Keratinocyte (primary cell): ENCODE results near the gene HEATR9.

Source experiments
- EZH2 ChIP-seq: IDR thresholded peaks from one replicate; pipeline ENCODE4 v1.6.1; 2012; ENCODE audit warnings: inconsistent platforms, mild to moderate bottlenecking, low read length, moderate library complexity
- TF ChIP-seq, protein P1 (sequence below), 3 experiments: IDR thresholded peaks in 1 of 3; conservative IDR thresholded peaks in 1 of 3; optimal IDR thresholded peaks in 1 of 3; 2 replicates in 2 of 3; 3 replicates in 1 of 3; pipeline versions ENCODE3 to v1.5.1; 2011; ENCODE audit warnings: low read length in 3 of 3, mild to moderate bottlenecking in 3 of 3, moderate library complexity in 2 of 3, control low read depth in 1 of 3, inconsistent platforms in 1 of 3; ENCODE audit not compliant: insufficient read depth in 2 of 3; ENCODE audit errors: extremely low read depth in 1 of 3

DNA sequence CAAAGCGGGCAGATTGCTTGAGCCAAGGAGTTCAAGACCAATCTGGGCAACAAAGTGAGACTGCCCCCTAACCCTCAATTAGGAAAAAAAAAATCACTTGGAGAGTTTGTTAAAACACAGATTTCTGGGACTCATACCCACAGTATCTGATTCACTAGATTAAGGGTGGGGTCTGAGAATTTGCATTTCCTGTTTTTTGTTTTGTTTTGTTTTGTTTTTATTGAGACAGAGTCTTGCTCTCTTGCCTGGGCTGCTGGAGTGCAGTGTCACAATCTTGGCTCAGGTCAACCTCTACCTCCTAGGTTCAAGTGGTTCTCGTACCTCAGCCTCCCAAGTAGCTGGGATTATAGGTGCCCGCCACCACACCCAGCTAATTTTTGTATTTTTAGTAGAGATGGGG lies 1.1 kb downstream of the HEATR9 start:
- TF ChIP-seq, protein P1, sequence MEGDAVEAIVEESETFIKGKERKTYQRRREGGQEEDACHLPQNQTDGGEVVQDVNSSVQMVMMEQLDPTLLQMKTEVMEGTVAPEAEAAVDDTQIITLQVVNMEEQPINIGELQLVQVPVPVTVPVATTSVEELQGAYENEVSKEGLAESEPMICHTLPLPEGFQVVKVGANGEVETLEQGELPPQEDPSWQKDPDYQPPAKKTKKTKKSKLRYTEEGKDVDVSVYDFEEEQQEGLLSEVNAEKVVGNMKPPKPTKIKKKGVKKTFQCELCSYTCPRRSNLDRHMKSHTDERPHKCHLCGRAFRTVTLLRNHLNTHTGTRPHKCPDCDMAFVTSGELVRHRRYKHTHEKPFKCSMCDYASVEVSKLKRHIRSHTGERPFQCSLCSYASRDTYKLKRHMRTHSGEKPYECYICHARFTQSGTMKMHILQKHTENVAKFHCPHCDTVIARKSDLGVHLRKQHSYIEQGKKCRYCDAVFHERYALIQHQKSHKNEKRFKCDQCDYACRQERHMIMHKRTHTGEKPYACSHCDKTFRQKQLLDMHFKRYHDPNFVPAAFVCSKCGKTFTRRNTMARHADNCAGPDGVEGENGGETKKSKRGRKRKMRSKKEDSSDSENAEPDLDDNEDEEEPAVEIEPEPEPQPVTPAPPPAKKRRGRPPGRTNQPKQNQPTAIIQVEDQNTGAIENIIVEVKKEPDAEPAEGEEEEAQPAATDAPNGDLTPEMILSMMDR (optimal IDR thresholded peaks at IDR 0.05 in 1 of 3, IDR thresholded peaks at IDR 0.05 in 1 of 3, conservative IDR thresholded peaks at IDR 0.05 in 1 of 3; ENCODE audit: extremely low read depth in 1 of 3, insufficient read depth in 2 of 3, low read length in 3 of 3): no peak
- no peak for TF ChIP-seq EZH2
